B cell (primary cell): ENCODE results near the gene SGCD. TPM values are rescaled to one million over a fixed set of nuclear protein-coding genes. Genes with fewer than 3 reads are reported as not detected.

ENCODE experiments used
- ATAC-seq: fragments of 200-7000 bp; cut with Tn5 transposase; one replicate; pipeline ENCODE4 v1.10.0; 2021; ENCODE audit warnings: low read depth, mild to moderate bottlenecking, moderate number of reproducible peaks, moderate library complexity
- CTCF ChIA-PET: fragments of 350-600 bp; sonication (Branson Sonifier 250); formaldehyde crosslinking; loops from one replicate; lab custom pipeline; 2021; ENCODE audit warnings: antibody characterized with exemption, inconsistent platforms; lab: Charles Lee
- POLR2A ChIA-PET: fragments of 350-600 bp; sonication (Branson Sonifier 250); formaldehyde crosslinking; loops from one replicate; lab custom pipeline; 2021; ENCODE audit warnings: antibody characterized with exemption; lab: Charles Lee
- DNase-seq: peaks from one replicate; pipeline ENCODE4 v3.0.0; 2013
- H2AFZ ChIP-seq: 2 replicates; pipeline ENCODE4 v1.6.1; 2012; ENCODE audit warnings: mild to moderate bottlenecking, low read depth, low read length; ENCODE audit not compliant: insufficient read depth, poor library complexity, severe bottlenecking
- H3K27ac ChIP-seq, 2 donors: 1 replicate in 1 of 2; 2 replicates in 1 of 2; pipeline ENCODE4 v1.5.1; 2012 to 2013; ENCODE audit warnings: low read length in 2 of 2, mild to moderate bottlenecking in 2 of 2, moderate library complexity in 1 of 2
- H3K27me3 ChIP-seq, 4 experiments: fragments of 200-600 bp in 1 of 4; sonication (generic) in 1 of 4; replicated peaks in 1 of 4; 1 replicate in 2 of 4; 2 replicates in 2 of 4; pipeline versions ENCODE4 v1.6.1 to v1.7.0; 2013 to 2016; ENCODE audit warnings: low read length in 3 of 4, mild to moderate bottlenecking in 2 of 4, mixed read lengths in 1 of 4, moderate library complexity in 1 of 4; ENCODE audit not compliant: insufficient read depth in 4 of 4, control insufficient read depth in 3 of 4; ENCODE audit errors: control extremely low read depth in 1 of 4
- H3K36me3 ChIP-seq, 2 experiments: replicated peaks in 1 of 2; 1 replicate in 1 of 2; 2 replicates in 1 of 2; pipeline versions ENCODE4 v1.6.1 to v1.7.1; 2013; ENCODE audit warnings: low read length in 1 of 2; ENCODE audit not compliant: insufficient read depth in 2 of 2, control insufficient read depth in 1 of 2; ENCODE audit errors: control extremely low read depth in 1 of 2, extremely low read depth in 1 of 2
- H3K4me1 ChIP-seq, 2 donors: fragments of 200-600 bp in 1 of 2; sonication (generic) in 1 of 2; 1 replicate in 1 of 2; 2 replicates in 1 of 2; pipeline versions ENCODE4 v1.5.1 to v1.6.1; 2013 to 2017; ENCODE audit warnings: low read length in 2 of 2; ENCODE audit not compliant: control insufficient read depth in 2 of 2, insufficient read depth in 2 of 2
- H3K4me2 ChIP-seq: replicated peaks from 2 replicates; pipeline ENCODE3; 2012; ENCODE audit warnings: mild to moderate bottlenecking, low read depth, low read length; ENCODE audit not compliant: poor library complexity, severe bottlenecking
- H3K4me3 ChIP-seq, 5 experiments: fragments of 200-600 bp in 1 of 5; sonication (generic) in 1 of 5; 1 replicate in 3 of 5; 2 replicates in 2 of 5; pipeline versions ENCODE4 v1.5.1 to v1.7.0; 2011 to 2016; ENCODE audit warnings: low read length in 4 of 5, mild to moderate bottlenecking in 4 of 5, low read depth in 2 of 5, control low read depth in 1 of 5, moderate library complexity in 1 of 5; ENCODE audit not compliant: insufficient read depth in 1 of 5; ENCODE audit errors: control extremely low read depth in 1 of 5, extremely low read depth in 1 of 5
- H3K79me2 ChIP-seq: fragments of 200-600 bp; sonication (generic); one replicate; pipeline ENCODE4 v1.6.0; 2016; ENCODE audit warnings: low read length; ENCODE audit not compliant: control insufficient read depth, insufficient read depth
- H3K9ac ChIP-seq: fragments of 200-600 bp; sonication (generic); 2 replicates; pipeline ENCODE4 v1.6.1; 2017; ENCODE audit warnings: mild to moderate bottlenecking, low read length, moderate library complexity
- H3K9me3 ChIP-seq, 3 donors: one replicate each; pipeline versions ENCODE4 v1.6.1 to v1.7.1; 2013; ENCODE audit warnings: low read length in 2 of 3; ENCODE audit not compliant: control insufficient read depth in 2 of 3, insufficient read depth in 1 of 3; ENCODE audit errors: control extremely low read depth in 1 of 3
- H4K20me1 ChIP-seq: 2 replicates; pipeline ENCODE4 v1.6.0; 2012; ENCODE audit warnings: mild to moderate bottlenecking, low read length; ENCODE audit not compliant: insufficient read depth, control insufficient read depth, poor library complexity, severe bottlenecking
- H3K27ac Mint-ChIP-seq: one replicate; pipeline ENCODE4 v1.8.0; 2021; ENCODE audit warnings: mixed read lengths
- H3K27me3 Mint-ChIP-seq: one replicate; pipeline ENCODE4 v1.8.0; 2021; ENCODE audit warnings: mixed read lengths
- H3K4me1 Mint-ChIP-seq: one replicate; pipeline ENCODE4 v1.8.0; 2021; ENCODE audit warnings: mixed read lengths
- H3K4me3 Mint-ChIP-seq: one replicate; pipeline ENCODE4 v1.8.0; 2021; ENCODE audit warnings: mixed read lengths
- H3K9me3 Mint-ChIP-seq: one replicate; pipeline ENCODE4 v1.8.0; 2022; ENCODE audit warnings: mixed read lengths; ENCODE audit not compliant: insufficient read depth
- CTCF ChIP-seq: fragments of 200-600 bp; IDR thresholded peaks from one replicate; pipeline ENCODE4 v1.8.0; 2022; ENCODE audit warnings: antibody characterized with exemption, mild to moderate bottlenecking
- EZH2 ChIP-seq: IDR thresholded peaks from 2 replicates; pipeline ENCODE4 v1.6.1; 2012; ENCODE audit warnings: borderline replicate concordance, low read depth, mild to moderate bottlenecking, moderate library complexity, low read length; ENCODE audit not compliant: insufficient read depth, poor library complexity, severe bottlenecking
- WGBS: methylation state at CpG from one replicate; pipeline ENCODE4 v1.1.5; 2013; ENCODE audit warnings: missing lambda C conversion rate; ENCODE audit not compliant: insufficient coverage; 5-methylcytosine and 5-hydroxymethylcytosine counted together
- intact Hi-C: fragments of 100-400 bp; cut with micrococcal nuclease; formaldehyde crosslinking; loops from one replicate; pipeline ENCODE4 v1.10.0; 2022
- polyA plus RNA-seq: library from polyadenylated mRNA; depleted of rRNA; stranded (reverse); fragments of >200 nt; gene quantifications from 2 replicates; pipeline ENCODE4 v1.2.3, GENCODE V29; 2012
- total RNA-seq, 2 donors: library from RNA; stranded (reverse); fragments of 120-200 nt in 1 of 2; gene quantifications; 1 replicate in 1 of 2; 2 replicates in 1 of 2; pipeline versions ENCODE4 v1.2.3 to v1.2.4, GENCODE V29; 2013 to 2022

SGCD gene
- total and polyA plus RNA-seq, 2 donors (not counting 1 experiment from before 2014, with no cell fraction given) = not detected

GRCh38 chr5:156322666-156323065 is 4.3 kb upstream of the SGCD start:
- H3K79me2 ChIP-seq = no peaks in the 10 kb centered on the region
- no peak for TF ChIP-seq CTCF
- no peak for TF ChIP-seq EZH2
- ChIA-PET CTCF (no interaction called here), POLR2A (no interaction called here)
- no peak overlapping the region for H3K4me2 ChIP-seq
- no peak overlapping the region for H3K4me3 ChIP-seq
- H3K9ac ChIP-seq = no peak overlapping the region
- no peaks in the 10 kb centered on the region for H3K36me3 ChIP-seq
- Mint-ChIP-seq H3K9me3 (peaks cover 3% of the 10 kb centered on the region), H3K27me3 (peaks cover 6% of the 10 kb centered on the region), H3K27ac (no peak overlapping the region), H3K4me1 (no peaks in the 10 kb centered on the region), H3K4me3 (no peak overlapping the region)
- DNase-seq (no peak), ATAC-seq (no peak)
- no peak overlapping the region for H3K27ac ChIP-seq
- H4K20me1 ChIP-seq = no peaks in the 10 kb centered on the region
- H3K27me3 ChIP-seq = no peaks in the 10 kb centered on the region
- no peaks in the 10 kb centered on the region for H3K4me1 ChIP-seq
- no peaks in the 10 kb centered on the region for H3K9me3 ChIP-seq
- no peak overlapping the region for H2AFZ ChIP-seq
- intact Hi-C loops = no loop called here

GRCh38 chr5:156327296-156327695 is 332 bp downstream of the SGCD start:
- H3K9me3 Mint-ChIP-seq = no peaks in the 10 kb centered on the region
- H3K79me2 ChIP-seq = no peaks in the 10 kb centered on the region
- H3K27ac ChIP-seq = no peak overlapping the region
- H3K27me3 ChIP-seq = no peaks in the 10 kb centered on the region
- POLR2A ChIA-PET = no interaction called here
- CTCF ChIA-PET = no interaction called here
- H3K9ac ChIP-seq = no peak overlapping the region
- no peak overlapping the region for H3K4me3 Mint-ChIP-seq
- no peaks in the 10 kb centered on the region for H3K36me3 ChIP-seq
- H3K4me3 ChIP-seq = no peak overlapping the region
- H3K27me3 Mint-ChIP-seq = peaks cover 15% of the 10 kb centered on the region
- no peaks in the 10 kb centered on the region for H3K4me1 Mint-ChIP-seq
- DNase-seq (no peak), ATAC-seq (no peak)
- no peak overlapping the region for H2AFZ ChIP-seq
- no peaks in the 10 kb centered on the region for H3K4me1 ChIP-seq
- WGBS = 74% methylated on average over 5 of the region's 6 CpGs
- H3K9me3 ChIP-seq = no peaks in the 10 kb centered on the region
- no peaks in the 10 kb centered on the region for H4K20me1 ChIP-seq
- TF ChIP-seq CTCF = no peak
- no peak for TF ChIP-seq EZH2
- no peak overlapping the region for H3K27ac Mint-ChIP-seq
- intact Hi-C loops = no loop called here
- H3K4me2 ChIP-seq = no peak overlapping the region
